Measurements from ENCODE around the gene CSNK1A1.
"Not testable (repeated sequence)": the region's sequence is repeated elsewhere in the genome, so short reads cannot be mapped to it uniquely, and the experiment has no call there.

The CSNK1A1 gene

GRCh38 chr5:149572170-149572569 lies 20.9 kb upstream of the CSNK1A1 start:
- DNase-seq, result no peak

DNA sequence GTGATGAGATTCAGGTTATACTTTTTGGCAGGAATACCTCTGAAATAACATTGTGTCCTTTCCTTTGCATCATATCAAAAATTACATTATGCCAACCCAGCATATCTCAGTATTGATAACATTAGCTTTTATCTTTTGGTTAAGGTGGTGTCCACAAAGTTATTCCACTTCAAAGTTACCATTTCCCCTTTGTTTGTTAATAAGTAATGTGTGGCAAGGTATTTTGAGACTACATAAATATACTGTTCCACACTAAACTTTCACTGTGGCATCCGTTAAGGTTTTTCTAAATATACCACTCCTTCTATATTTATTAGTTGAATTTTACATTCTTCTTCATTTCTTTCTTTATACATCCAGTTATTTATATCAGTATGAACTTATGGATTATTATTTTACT lies 16.0 kb upstream of the CSNK1A1 start:
- DNase-seq, result no peak

DNA sequence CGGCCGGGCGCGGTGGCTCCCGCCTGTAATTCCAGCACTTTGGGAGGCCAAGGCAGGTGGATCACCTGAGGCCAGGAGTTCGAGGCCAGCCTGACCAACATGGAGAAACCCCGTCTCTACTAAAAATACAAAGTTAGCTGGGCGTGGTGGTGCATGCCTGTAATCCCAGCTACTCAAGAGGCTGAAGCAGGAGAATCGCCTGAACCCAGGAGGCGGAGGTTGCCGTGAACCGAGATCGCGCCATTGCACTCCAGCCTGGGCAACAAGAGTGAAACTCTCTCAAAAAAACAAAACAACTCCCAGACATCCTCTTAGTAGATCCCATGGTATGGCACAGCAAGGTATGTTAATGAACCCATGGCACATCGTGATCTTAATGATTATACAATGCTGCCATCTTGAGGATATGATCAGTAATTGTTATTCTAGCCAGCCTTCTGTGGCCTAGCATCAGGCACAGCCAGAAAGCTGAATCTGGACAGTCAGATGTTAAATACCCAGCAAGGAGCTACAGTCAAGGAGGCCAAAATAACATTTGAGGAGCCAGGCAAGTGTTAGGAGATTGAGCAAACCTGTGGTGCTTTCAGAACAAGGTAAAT lies 13.4 kb upstream of the CSNK1A1 start:
- DNase-seq, result peak; percentile 66

GRCh38 chr5:149563466-149563865 lies 12.2 kb upstream of the CSNK1A1 start:
- DNase-seq, result no peak

DNA sequence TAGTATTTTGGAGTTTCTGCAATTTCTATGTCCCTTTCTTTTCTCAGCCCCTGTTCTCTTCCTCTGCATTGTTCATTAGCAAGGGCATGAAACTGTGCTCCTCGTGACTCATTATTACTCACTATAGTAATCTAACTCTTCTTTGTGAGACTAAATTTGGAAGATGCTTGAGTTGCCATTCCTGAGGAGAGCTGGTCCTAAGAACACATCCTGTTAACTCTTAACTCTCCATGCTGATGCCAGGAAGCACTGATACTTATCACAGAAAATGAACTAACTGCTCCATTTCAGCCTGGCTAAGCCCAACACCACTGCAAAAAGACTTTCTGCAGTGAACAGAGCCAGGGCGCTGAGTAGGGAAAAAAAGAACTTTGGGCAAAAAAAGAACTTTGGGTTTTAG lies 10.6 kb upstream of the CSNK1A1 start:
- no peak for DNase-seq

DNA sequence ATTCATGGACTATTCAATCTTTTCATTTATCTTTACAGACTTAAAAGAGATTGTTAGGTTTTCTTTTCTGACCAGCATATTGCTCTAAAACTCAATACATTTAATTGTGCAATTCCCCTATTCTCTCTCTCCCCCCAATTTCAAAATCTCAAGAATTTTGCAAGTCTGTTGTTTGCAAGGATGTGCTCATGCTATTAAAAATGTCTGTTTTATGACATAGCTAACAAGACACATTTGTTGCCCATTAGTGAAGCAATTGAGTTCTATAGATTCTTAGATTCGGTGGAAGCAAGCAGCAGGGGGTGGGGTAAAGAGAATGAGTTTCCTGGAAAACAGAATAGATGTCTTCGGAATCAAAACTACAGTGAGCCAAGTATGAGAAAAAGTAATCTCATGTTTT lies 8.5 kb upstream of the CSNK1A1 start:
- DNase-seq, result no peak

GRCh38 chr5:149552553-149553160 lies 1.4 kb upstream of the CSNK1A1 start:
- no peak for DNase-seq

GRCh38 chr5:149552038-149552494 lies 827 bp upstream of the CSNK1A1 start:
- no peak for DNase-seq

DNA sequence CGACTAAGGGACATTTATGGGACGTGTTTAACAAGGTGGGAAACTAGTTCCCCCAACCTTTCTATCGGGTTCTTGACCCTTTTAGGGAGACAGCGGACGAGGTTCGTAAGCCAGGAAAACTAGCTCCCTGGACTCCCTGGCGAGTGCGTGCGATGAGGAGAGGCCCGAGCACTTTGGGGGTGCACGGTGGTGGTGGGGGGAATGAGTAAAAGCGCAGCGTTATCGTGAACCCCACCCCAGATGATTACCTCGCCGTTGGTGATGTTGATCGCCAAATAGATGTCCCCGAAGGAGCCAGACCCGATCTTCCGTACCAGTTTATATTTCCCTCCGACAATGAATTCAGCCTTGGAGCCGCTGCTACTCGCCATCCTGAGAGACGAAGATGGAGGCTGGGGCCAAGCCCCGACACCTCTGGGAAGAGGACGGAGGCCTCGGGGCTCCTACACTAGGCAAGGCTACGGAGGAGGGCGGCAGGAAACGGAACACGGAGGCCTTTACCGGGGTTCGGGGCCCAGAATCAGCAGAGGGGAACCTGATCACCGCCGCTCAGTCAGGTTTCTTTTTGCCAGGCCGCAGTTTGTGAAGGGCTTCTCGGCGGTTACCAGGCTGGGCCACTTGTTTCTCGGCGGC lies 529 bp downstream of the CSNK1A1 start:
- no peak for DNase-seq

DNA sequence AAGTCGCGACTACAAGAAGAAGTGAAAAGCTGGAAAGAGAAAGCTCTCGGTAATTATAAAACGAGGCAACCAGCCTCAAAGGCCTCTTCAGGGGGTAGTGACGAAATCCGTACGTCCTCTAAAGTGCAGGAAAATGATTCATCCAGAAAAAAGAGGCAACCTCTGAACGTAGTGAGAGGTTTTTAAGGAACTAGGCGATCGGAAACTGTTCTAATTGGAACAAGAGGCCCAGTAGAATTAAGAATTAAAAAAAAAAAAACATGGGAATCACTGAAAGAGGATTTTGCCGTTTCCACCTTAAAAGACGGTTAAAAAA lies 1.0 kb downstream of the CSNK1A1 start:
- DNase-seq, result peak; percentile 35

- peak; percentile 42 for DNase-seq
These were observed 1.6 kb downstream of the CSNK1A1 start for GRCh38 chr5:149549461-149550267.

GRCh38 chr5:149546974-149547373 lies 4.3 kb downstream of the CSNK1A1 start:
- no peak for DNase-seq

DNA sequence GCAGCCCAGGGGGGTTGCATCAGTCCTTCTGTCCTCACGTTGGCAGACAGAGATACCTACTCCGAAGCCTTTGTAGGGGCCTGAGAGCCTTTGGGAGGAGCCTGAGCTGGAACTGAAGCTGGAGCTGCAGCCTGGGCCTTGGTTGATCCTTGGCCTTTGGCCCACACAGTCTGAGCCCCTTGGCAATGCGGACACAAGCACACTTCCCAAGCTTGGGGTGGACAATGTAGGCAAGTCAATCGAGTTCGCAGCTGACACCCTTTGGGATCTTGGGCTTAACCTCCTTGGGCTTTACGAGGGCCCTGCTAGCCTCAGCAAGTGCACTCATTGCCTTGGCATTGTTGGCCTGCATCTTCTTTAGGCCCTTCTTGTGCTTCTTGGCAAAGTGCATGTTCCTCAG lies 5.9 kb downstream of the CSNK1A1 start:
- no peak for DNase-seq

DNA sequence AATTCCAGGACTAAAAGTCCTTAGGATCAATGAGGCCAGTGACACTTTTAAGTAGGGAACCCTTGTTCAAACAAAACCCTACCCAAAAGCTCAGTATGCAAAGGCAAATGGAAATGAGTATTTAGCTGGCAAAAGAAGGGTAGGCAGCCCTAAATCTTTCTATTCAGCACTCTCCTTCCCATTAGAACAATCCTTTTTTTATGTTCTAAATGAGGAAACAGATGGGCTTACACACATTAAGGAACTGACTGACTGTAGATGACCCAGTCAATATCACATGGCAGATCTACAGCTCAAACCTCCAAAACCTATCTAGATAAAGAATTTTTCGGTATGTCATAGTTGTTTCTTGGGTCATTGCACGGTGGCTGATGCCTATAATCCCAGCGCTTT lies 7.2 kb downstream of the CSNK1A1 start:
- no peak for DNase-seq

GRCh38 chr5:149543361-149544027 lies 7.7 kb downstream of the CSNK1A1 start:
- no peak for DNase-seq

GRCh38 chr5:149541893-149542292 lies 9.3 kb downstream of the CSNK1A1 start:
- no peak for DNase-seq

- DNase-seq, result no peak
These were observed 11.2 kb downstream of the CSNK1A1 start for GRCh38 chr5:149540089-149540488.

DNA sequence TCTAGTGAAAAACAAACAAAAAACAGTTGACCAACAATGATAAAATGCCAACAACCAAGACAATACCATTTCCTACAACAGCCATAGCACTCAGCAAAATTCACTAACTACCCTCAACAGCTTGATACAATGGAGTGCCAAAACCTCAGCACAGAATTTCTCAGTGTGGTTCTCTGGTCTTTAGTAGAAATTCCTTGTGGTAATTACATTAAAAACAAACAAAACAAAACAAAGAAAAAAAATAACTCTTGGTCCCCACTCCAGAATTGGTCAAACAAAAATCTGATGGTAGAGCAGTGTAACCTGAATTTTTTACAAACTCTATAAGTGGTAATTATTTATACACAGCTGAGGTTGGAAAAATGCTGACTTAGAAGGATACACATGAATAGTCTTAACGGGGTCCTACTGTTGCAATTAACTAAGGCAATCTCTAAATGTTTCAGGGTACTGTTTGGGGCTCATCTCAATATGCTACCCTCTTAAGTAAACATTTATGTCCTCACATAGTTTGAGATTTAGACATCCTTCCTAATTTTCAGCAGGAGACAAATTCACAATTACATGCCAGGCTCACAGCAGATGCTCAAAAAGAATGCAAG lies 13.8 kb downstream of the CSNK1A1 start:
- DNase-seq, result no peak

DNA sequence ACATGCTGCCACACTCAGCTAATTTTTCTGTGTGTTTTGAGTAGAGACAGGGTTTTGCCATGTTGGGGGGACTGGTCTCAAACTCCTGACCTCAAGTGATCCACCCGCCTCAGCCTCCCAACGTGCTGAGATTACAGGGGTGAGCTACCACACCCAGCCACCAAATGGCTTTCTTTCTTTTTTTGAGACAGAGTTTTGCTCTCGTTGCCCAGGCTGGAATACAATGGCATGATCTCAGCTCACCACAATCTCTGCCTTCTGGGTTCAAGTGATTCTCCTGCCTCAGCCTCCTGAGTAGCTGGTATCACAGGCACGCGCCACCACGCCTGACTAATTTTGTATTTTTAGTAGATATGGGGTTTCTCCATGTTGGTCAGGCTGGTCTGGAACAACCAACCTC lies 15.5 kb downstream of the CSNK1A1 start:
- DNase-seq, result not testable (repeated sequence)

GRCh38 chr5:149532413-149532812 lies 18.8 kb downstream of the CSNK1A1 start:
- no peak for DNase-seq

- no peak for DNase-seq
These were observed 21.8 kb downstream of the CSNK1A1 start for GRCh38 chr5:149529463-149529862.

GRCh38 chr5:149528281-149529060 lies 22.8 kb downstream of the CSNK1A1 start:
- no peak for DNase-seq

Data from CD4-positive, alpha-beta T cell treated with Interleukin-4 for 4 hours (primary cell).